Small intestine (tissue), 7 donors: Measurements from ENCODE around the gene ITPR2. TPM values are rescaled to one million over a fixed set of nuclear protein-coding genes. Genes with fewer than 3 reads are reported as not detected.

Source experiments
- DNase-seq, 2 donors: peaks; one replicate each; pipeline versions ENCODE4 v3.0.0 to v3.0.0-alpha.2; 2013
- FAIRE-seq: peaks from 2 replicates; lab custom pipeline; 2012; peaks lifted over from hg19 to GRCh38; lab: Jason Lieb, UNC
- H3K27ac ChIP-seq, 3 donors: one replicate each; pipeline ENCODE4 v1.5.1; 2013; ENCODE audit warnings: low read length in 2 of 3, mild to moderate bottlenecking in 2 of 3, control low read depth in 1 of 3, inconsistent platforms in 1 of 3, low read depth in 1 of 3, moderate library complexity in 1 of 3
- H3K27me3 ChIP-seq, 3 donors: one replicate each; pipeline ENCODE4 v1.6.1; 2013; ENCODE audit warnings: low read length in 3 of 3, inconsistent platforms in 1 of 3; ENCODE audit not compliant: control insufficient read depth in 3 of 3, insufficient read depth in 3 of 3
- H3K36me3 ChIP-seq, 3 donors: one replicate each; pipeline ENCODE4 v1.6.1; 2013; ENCODE audit warnings: low read length in 3 of 3, inconsistent platforms in 1 of 3, low read depth in 1 of 3, mild to moderate bottlenecking in 1 of 3, moderate library complexity in 1 of 3; ENCODE audit not compliant: control insufficient read depth in 3 of 3, insufficient read depth in 2 of 3
- H3K4me1 ChIP-seq, 3 donors: one replicate each; pipeline ENCODE4 v1.6.1; 2013; ENCODE audit warnings: low read length in 2 of 3, inconsistent platforms in 1 of 3, low read depth in 1 of 3, mild to moderate bottlenecking in 1 of 3, moderate library complexity in 1 of 3; ENCODE audit not compliant: control insufficient read depth in 3 of 3, insufficient read depth in 2 of 3
- H3K4me3 ChIP-seq, 3 donors: one replicate each; pipeline ENCODE4 v1.5.1; 2013; ENCODE audit warnings: low read length in 3 of 3, control low read depth in 1 of 3, inconsistent platforms in 1 of 3, low read depth in 1 of 3, mild to moderate bottlenecking in 1 of 3, moderate library complexity in 1 of 3
- H3K9me3 ChIP-seq, 2 donors: one replicate each; pipeline ENCODE4 v1.6.1; 2013; ENCODE audit warnings: low read depth in 1 of 2, low read length in 1 of 2; ENCODE audit not compliant: control insufficient read depth in 2 of 2, insufficient read depth in 1 of 2
- WGBS, 3 donors: extraction: QIAGEN DNeasy Blood & Tissue Kit; methylation state at CpG; one replicate each; pipeline ENCODE4 v1.1.7; 2013; 5-methylcytosine and 5-hydroxymethylcytosine counted together
- polyA plus RNA-seq, 4 donors: library from polyadenylated mRNA; stranded (reverse) in 3 of 4; unstranded in 1 of 4; fragments of 200-250 nt in 3 of 4; fragments of 120-200 nt in 1 of 4; gene quantifications; one replicate each; pipeline versions ENCODE4 v1.2.1 to v1.2.3, GENCODE V29; 2013
- donor health status: healthy with polysubstance abuse.
- donor health status: control.
- donor health status: control.
- donor health status: Bipolar disorder and iron deficiency.
- donor health status: healthy.

Gene ITPR2
- polyA plus RNA-seq, 4 donors = 2.2 to 9.2 (median 4.4) TPM

GRCh38 chr12:26799741-26800140 is 33.3 kb downstream of the ITPR2 start:
- H3K36me3 ChIP-seq = peaks cover 0 to 5% (median 0%) of the 10 kb centered on the region in 3 donors
- peaks cover 0 to 3% (median 0%) of the 10 kb centered on the region in 3 donors for H3K4me1 ChIP-seq
- no peaks in the 10 kb centered on the region for H3K27me3 ChIP-seq
- H3K27ac ChIP-seq = no peak overlapping the region
- no peaks in the 10 kb centered on the region for H3K9me3 ChIP-seq
- no peak overlapping the region for H3K4me3 ChIP-seq
- DNase-seq (no peak), FAIRE-seq (no peak)

GRCh38 chr12:26798640-26799039 is 34.4 kb downstream of the ITPR2 start:
- Histone ChIP-seq H3K4me3 (no peak overlapping the region), H3K36me3 (peaks cover 0 to 5% (median 0%) of the 10 kb centered on the region in 3 donors), H3K4me1 (peaks cover 0 to 3% (median 0%) of the 10 kb centered on the region in 3 donors), H3K27me3 (no peaks in the 10 kb centered on the region), H3K27ac (no peak overlapping the region), H3K9me3 (no peaks in the 10 kb centered on the region)
- no peak for DNase-seq
- FAIRE-seq = no peak

GRCh38 chr12:26798023-26798422 is 35.0 kb downstream of the ITPR2 start:
- Histone ChIP-seq H3K4me3 (no peak overlapping the region), H3K27me3 (no peaks in the 10 kb centered on the region), H3K9me3 (no peaks in the 10 kb centered on the region), H3K36me3 (peaks cover 0 to 5% (median 0%) of the 10 kb centered on the region in 3 donors), H3K4me1 (peaks cover 0 to 3% (median 0%) of the 10 kb centered on the region in 3 donors), H3K27ac (no peak overlapping the region)
- FAIRE-seq (no peak), DNase-seq (no peak)
- WGBS, 3 donors = 56 to 81% (median 76%) methylated on average over 6 of the region's 6 CpGs

- 96 to 98% (median 97%) methylated on average over 3 of the region's 3 CpGs for WGBS, 3 donors
- H3K27ac ChIP-seq = no peak overlapping the region
- no peak for FAIRE-seq
Measured at GRCh38 chr12:26795910-26796309, 37.1 kb downstream of the ITPR2 start.

GRCh38 chr12:26791301-26791791 is 41.6 kb downstream of the ITPR2 start:
- H3K27ac ChIP-seq = no peak overlapping the region
- no peaks in the 10 kb centered on the region for H3K27me3 ChIP-seq
- H3K4me1 ChIP-seq = peaks cover 0 to 4% (median 0%) of the 10 kb centered on the region in 3 donors
- H3K4me3 ChIP-seq = no peak overlapping the region
- DNase-seq (no peak), FAIRE-seq (no peak)
- no peaks in the 10 kb centered on the region for H3K9me3 ChIP-seq
- H3K36me3 ChIP-seq = no peaks in the 10 kb centered on the region

More at GRCh38 chr12:26795910-26796309, 37.1 kb downstream of the ITPR2 start:
- H3K4me1 ChIP-seq = peaks cover 0 to 3% (median 0%) of the 10 kb centered on the region in 3 donors
- no peak for DNase-seq
- H3K36me3 ChIP-seq = peaks cover 0 to 3% (median 0%) of the 10 kb centered on the region in 3 donors
- no peaks in the 10 kb centered on the region for H3K27me3 ChIP-seq
- no peak overlapping the region for H3K4me3 ChIP-seq
- no peaks in the 10 kb centered on the region for H3K9me3 ChIP-seq

- FAIRE-seq (no peak), DNase-seq (no peak)
- peaks cover 0 to 4% (median 0%) of the 10 kb centered on the region in 3 donors for H3K4me1 ChIP-seq
- WGBS, 3 donors = 74 to 92% (median 81%) methylated on average over 1 of the region's 1 CpG
- peak overlapping the region in 1 of 3 donors; percentile 44 for H3K27ac ChIP-seq
- H3K27me3 ChIP-seq = no peaks in the 10 kb centered on the region
- H3K4me3 ChIP-seq = no peak overlapping the region
- no peaks in the 10 kb centered on the region for H3K36me3 ChIP-seq
- H3K9me3 ChIP-seq = no peaks in the 10 kb centered on the region
Measured at GRCh38 chr12:26790645-26790994, 42.4 kb downstream of the ITPR2 start.

GRCh38 chr12:26789731-26790644 is 43.0 kb downstream of the ITPR2 start:
- no peak for FAIRE-seq
- no peak for DNase-seq
- Histone ChIP-seq H3K27ac (no peak overlapping the region), H3K36me3 (no peaks in the 10 kb centered on the region), H3K9me3 (no peaks in the 10 kb centered on the region), H3K4me3 (no peak overlapping the region), H3K27me3 (no peaks in the 10 kb centered on the region), H3K4me1 (peaks cover 0 to 4% (median 0%) of the 10 kb centered on the region in 3 donors)
- 51 to 75% (median 62%) methylated on average over 2 of the region's 2 CpGs for WGBS, 3 donors

GRCh38 chr12:26786865-26787514 is 46.0 kb downstream of the ITPR2 start:
- DNase-seq = no peak
- no peak overlapping the region for H3K4me3 ChIP-seq
- H3K27me3 ChIP-seq = no peaks in the 10 kb centered on the region
- WGBS, 3 donors = 75 to 88% (median 77%) methylated on average over 2 of the region's 2 CpGs
- no peak overlapping the region for H3K27ac ChIP-seq
- FAIRE-seq = no peak
- H3K9me3 ChIP-seq = no peaks in the 10 kb centered on the region
- peaks cover 0 to 4% (median 0%) of the 10 kb centered on the region in 3 donors for H3K4me1 ChIP-seq
- H3K36me3 ChIP-seq = no peaks in the 10 kb centered on the region
